NCI-H748 (cell line): ENCODE results near the gene ERCC6L.
"Not testable (repeated sequence)": the region's sequence is repeated elsewhere in the genome, so short reads cannot be mapped to it uniquely, and the experiment has no call there.

ENCODE experiments used
- DNase-seq: peaks from one replicate; lab custom pipeline; 2025; ENCODE audit not compliant: unreplicated experiment; lab: John Stamatoyannopoulos, UW

The ERCC6L gene

DNA sequence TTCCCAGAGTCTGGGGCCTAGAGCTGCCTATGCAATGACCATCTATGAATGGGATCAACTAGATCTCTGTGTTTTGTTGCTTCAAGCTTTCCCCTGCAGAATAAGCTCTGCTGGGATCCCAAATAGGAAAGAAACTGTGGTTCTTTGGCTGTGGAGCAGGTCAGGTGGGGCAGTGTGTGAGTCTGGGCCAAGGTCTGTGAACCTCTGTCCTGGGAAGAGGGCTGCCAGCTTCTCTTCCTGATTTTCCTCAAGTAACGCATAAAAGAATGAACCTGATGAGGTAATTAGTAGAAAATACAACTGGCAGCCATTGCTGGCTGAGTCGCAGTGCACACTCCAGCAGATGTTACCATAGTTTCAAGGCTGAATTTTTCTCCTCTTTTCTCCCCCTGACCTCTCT lies 61.8 kb downstream of the ERCC6L start:
- no peak for DNase-seq

DNA sequence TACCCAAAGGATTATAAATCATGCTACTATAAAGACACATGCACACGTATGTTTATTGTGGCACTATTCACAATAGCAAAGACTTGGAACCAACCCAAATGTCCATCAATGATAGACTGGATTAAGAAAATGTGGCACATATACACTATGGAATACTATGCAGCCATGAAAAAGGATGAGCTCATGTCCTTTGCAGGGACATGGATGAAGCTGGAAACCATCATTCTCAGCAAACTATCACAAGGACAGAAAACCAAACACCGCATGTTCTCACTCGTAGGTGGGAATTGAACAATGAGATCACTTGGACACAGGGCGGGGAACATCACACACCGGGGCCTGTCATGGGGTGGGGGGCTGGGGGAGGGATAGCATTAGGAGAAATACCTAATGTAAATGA lies 62.5 kb downstream of the ERCC6L start:
- DNase-seq = not testable (repeated sequence)

DNA sequence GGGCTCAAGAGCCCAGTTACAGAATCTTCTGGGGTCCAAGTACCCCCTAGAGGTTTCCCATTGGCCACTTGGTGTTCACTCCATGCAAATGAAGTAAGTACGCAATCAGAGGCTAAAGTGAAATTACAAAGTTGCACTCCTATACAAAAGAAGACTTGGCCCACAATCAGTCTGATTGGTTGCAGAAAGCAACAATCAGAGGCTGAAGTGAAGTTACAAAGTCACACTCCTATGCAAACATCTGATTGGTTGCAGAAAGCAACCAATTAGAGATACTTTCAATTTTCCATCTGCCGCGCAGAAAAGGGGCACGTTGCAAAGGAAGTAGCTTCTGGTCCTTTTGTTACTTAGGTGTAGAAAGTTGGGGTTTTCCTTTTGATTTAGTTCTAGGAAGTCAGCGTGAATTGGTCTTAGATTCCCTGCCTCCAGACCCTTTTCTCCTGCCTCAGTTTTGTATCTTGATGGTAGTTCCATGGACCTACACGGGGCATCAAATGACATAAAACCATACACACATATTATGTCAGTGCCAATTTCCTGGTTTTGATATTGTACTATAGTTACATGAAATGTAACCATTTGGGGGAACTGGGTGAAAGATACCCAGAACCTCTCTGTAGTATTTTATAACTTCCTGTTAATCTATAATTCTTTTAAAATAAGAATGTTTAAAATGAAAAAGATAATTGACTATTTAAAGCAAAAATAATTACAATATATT lies 69.7 kb downstream of the ERCC6L start:
- DNase-seq = no peak

DNA sequence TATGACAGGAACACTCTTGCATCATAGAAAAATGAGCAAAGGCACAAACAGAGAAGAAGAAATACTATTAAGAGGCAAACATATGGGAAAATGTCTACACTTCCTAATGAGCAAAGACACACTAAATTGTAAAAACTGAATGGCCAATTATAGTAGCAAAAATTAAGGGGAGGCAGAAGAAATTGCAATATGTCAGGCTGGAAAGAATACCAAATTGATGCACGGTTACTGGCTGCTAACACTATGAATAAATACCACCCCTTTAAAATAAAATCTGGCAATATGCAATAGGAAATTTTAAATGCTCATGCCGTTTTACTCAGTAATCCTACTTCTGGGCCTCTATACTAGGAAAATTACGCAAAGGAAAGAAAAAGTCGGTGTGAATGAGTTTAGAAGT lies 73.3 kb downstream of the ERCC6L start:
- DNase-seq = no peak

GRCh38 chrX:72159769-72160168 lies 79.1 kb downstream of the ERCC6L start:
- DNase-seq = no peak

DNA sequence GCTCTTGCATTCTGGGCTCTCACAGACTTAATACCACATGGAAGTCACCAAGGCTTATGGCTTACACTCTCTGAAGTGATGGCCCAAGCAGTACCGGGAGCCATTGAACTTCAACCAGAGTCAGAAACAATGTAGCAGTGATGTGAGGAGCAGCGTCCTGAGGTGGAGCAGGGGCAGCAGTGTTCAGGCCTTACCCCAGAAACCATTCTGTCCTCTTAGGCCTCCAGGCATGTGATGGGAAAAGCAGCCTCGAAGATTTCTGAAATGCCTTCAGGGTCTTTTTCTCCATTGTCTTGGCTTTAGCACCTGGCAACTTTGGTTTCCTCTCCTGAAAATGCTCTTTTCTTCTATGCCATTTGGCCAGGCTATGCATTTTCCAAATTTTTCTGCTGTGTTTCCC lies 80.1 kb downstream of the ERCC6L start:
- DNase-seq = no peak
